Activated effector memory CD4-positive, alpha-beta T cell treated with anti-CD3 and anti-CD28 coated beads, Interleukin-2, amount 50 U/mL, for 16 hours (primary cell): ENCODE results near the gene SF3A2.
A peak's percentile ranks its signal among the peaks of the same experiment; 100 is the strongest.

Experiments used
- DNase-seq: peaks from one replicate; pipeline ENCODE4 v3.0.0-alpha.2; 2020

The SF3A2 gene

GRCh38 chr19:2227415-2228156 is 9.0 kb upstream of the SF3A2 start:
- no peak for DNase-seq

GRCh38 chr19:2228157-2229030 is 8.2 kb upstream of the SF3A2 start:
- DNase-seq = no peak

- no peak for DNase-seq
Observed at GRCh38 chr19:2229103-2230032, 7.3 kb upstream of the SF3A2 start.

GRCh38 chr19:2230033-2230531 is 6.5 kb upstream of the SF3A2 start:
- DNase-seq = no peak

GRCh38 chr19:2230807-2231533 is 5.7 kb upstream of the SF3A2 start:
- no peak for DNase-seq

- no peak for DNase-seq
Observed at GRCh38 chr19:2231621-2232221, 4.9 kb upstream of the SF3A2 start.

GRCh38 chr19:2232286-2233151 is 4.1 kb upstream of the SF3A2 start:
- DNase-seq = no peak

- DNase-seq = no peak
Observed at GRCh38 chr19:2233601-2234280, 2.9 kb upstream of the SF3A2 start.

- DNase-seq = no peak
Observed at GRCh38 chr19:2234996-2235380, 1.6 kb upstream of the SF3A2 start.

GRCh38 chr19:2235381-2236063 is 1.1 kb upstream of the SF3A2 start:
- peak; percentile 70 for DNase-seq

GRCh38 chr19:2236064-2236313 is 635 bp upstream of the SF3A2 start:
- DNase-seq = no peak

GRCh38 chr19:2237051-2237868 is 636 bp downstream of the SF3A2 start:
- DNase-seq = no peak

GRCh38 chr19:2237869-2238153 is 1.2 kb downstream of the SF3A2 start:
- no peak for DNase-seq

- no peak for DNase-seq
Observed at GRCh38 chr19:2239173-2239572, 2.5 kb downstream of the SF3A2 start.

- DNase-seq = peak; percentile 74
Observed at GRCh38 chr19:2239771-2240770, 3.4 kb downstream of the SF3A2 start.

- no peak for DNase-seq
Observed at GRCh38 chr19:2240881-2241760, 4.5 kb downstream of the SF3A2 start.

GRCh38 chr19:2242092-2242537 is 5.5 kb downstream of the SF3A2 start:
- DNase-seq = no peak
